Measurements from ENCODE around the gene TNFRSF4.

TNFRSF4 gene

GRCh38 chr1:1216770-1217620 is 3.0 kb upstream of the TNFRSF4 start:
- DNase-seq: peak; percentile 55 to 59

- no peak for DNase-seq
Observed at GRCh38 chr1:1215881-1216605, 2.1 kb upstream of the TNFRSF4 start.

GRCh38 chr1:1215080-1215676 is 1.2 kb upstream of the TNFRSF4 start:
- DNase-seq: peak; percentile 35 to 48

DNA sequence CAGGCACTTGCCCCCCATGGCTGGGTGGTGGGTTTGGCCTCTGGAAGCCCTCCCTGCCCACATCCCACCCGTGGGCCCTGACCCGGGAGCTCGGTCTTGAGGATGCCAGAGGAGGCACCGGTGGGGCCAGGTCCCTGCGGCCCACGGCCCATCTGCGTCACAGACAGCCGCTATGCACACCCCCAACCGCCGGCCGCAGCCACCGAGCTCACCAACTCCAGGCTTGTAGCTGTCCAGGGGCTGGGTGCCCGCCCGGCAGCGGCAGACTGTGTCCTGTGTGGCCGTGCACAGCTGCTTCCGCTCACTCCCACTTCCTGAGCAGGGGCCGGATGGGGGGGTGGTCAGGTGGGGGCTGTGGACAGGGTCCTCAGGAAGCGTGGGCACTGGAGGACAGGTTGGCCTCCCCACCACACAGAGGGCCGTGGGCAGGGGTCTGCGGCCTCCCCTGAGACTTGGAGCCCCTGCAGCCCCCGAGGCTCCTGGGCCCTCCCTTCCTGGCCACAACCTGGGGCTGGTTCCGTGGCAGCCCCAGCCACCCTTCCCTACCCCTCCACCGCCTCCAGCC is 1.1 kb downstream of the TNFRSF4 start:
- peak; percentile 52 to 67 for DNase-seq

DNA sequence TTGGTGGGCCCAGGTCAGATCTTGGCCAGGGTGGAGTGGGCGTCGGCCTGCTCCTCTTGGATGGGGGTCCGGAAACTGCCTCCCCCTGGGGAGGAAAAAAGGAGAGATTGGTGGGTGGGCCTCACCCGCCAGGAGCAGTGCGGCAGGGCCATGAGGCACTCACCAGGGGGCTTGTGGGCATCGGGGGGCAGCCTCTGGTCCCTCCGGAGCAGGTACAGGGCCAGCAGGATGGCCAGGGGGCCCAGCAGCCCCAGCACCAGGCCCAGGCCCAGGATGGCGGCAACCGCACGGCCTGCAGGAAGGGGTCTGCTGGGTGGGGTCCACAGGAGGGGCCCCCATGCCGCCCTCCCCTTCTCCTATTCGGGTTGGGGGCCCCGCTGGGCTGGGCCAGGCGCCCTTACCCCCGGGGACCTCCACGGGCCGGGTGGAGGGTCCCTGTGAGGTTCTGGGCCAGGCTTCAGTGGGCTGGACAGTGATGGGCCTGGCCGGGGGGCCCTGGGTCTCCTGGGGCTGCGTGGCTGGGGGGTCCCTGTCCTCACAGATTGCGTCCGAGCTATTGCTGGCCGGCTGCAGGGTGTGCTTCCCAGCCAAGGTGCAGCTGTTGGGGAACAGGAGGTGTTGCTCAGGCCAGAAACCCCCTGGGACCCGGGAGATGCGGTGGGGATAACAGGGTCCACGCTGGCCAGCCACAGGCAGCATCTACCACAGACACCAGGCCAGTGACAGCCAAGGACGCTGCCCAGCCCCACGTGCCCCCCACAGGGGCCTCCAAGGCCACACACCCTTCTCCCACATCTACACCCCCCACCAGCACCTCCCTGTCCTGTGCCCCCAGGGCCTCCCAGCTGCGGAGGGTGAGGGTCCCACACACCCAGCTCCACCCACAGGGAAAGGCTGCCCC is 2.2 kb downstream of the TNFRSF4 start:
- no peak for DNase-seq

- DNase-seq: no peak
Observed at GRCh38 chr1:1210726-1211540, 3.0 kb downstream of the TNFRSF4 start.

DNA sequence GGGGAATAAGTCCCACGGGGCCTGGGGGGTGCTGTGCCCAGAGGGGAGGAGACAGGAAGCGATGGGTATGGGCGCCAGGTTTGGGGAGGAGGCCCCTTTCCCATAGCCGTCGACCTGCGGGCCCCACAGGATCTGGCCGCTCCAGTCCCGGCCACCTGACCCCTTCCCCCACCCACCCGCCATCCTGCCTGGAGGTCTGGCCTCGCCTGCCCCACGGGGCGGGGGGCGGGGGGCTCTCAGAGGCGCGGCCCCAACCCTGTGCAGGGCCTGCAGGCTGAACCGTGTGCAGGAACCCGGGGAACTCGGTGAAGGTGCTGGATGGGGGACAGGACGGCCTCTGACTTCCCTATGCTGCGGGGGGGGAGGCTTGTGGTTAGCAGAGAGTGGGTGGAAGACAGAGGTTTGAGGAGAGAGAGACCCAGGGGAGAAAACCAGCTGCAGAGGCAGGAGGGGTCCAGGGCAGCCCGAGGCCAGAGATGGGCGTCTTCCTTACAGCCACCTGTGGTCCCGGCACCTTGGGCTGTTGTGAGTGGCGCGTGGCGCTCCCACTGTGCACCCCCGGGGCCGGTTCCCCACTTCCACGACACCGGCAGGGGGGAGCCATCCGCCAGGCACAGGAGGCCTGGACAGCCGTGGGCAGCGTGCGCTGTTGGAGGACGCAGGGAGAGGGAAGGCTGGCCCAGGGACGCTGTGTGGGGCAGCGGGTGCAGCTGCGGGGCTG is 5.1 kb downstream of the TNFRSF4 start:
- DNase-seq: peak; percentile 64 to 71

GRCh38 chr1:1207571-1207892 is 6.4 kb downstream of the TNFRSF4 start:
- DNase-seq: no peak

GRCh38 chr1:1206966-1207531 is 6.9 kb downstream of the TNFRSF4 start:
- no peak for DNase-seq

DNA sequence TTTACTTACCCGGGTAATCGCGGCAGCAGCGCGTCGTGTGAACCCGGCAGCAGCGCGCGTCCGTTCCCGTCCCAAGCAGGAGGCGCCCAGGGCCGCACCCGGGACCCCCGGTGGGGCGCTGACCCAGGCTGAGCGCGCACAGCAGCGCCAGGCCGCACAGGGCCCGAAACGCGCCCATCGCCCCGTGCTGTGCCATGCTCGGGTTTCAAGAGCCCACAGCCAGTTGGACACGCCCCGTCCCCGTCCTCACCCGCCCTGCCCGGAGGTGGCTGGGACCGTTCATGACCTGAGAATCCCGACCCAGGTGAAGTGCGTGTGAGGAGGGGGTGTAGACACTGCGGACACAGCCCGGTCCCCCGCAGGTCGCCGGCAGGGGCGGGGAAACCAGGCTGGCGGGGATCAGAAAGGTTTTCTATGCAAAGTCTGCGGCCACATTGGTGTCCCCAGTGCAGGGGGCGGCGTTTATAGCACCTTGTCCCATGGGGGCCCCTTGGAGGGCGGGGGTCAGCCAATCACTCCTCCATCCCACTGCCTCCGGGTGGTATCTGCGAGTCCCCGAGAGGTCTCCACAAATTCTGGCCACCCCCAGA is 7.5 kb downstream of the TNFRSF4 start, which contains the start of gene TNFRSF18:
TSS of gene TNFRSF18 (minus strand) at position 217 of the 590 bp plus-strand sequence. CDS start at position 196, 21 bp downstream.
- peak; percentile 60 to 73 for DNase-seq

DNA sequence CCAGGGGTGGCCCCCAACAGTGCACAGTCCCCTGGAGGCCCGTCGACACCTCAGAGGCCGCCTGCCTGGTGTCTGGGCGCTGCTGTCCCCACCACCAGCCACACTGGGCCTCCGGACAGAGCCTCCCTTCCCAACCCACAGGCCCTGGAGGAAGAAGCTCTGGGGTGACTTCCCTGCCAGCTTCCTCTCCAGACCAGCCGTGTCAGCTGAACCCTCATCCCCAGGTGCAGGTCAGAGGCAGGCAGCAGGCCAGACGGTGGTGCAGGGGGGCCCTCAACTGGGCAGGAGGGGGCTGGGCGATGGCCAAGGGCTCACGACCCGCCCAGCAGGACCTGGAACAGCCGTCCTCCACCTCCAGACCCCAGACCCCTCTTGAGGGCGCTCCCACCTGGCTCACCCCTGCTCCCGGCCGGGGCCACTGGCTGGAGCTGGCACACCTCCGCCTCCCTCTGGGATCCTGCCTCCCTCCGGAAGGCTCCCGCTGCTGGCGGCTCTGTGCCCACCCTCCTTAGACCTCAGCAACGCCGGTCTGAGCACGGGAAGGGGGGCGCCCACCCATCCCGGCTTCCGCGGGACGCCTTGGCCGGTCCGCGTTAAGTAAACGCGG is 8.1 kb downstream of the TNFRSF4 start:
- DNase-seq: no peak

GRCh38 chr1:1204998-1205768 is 8.8 kb downstream of the TNFRSF4 start:
- no peak for DNase-seq

DNA sequence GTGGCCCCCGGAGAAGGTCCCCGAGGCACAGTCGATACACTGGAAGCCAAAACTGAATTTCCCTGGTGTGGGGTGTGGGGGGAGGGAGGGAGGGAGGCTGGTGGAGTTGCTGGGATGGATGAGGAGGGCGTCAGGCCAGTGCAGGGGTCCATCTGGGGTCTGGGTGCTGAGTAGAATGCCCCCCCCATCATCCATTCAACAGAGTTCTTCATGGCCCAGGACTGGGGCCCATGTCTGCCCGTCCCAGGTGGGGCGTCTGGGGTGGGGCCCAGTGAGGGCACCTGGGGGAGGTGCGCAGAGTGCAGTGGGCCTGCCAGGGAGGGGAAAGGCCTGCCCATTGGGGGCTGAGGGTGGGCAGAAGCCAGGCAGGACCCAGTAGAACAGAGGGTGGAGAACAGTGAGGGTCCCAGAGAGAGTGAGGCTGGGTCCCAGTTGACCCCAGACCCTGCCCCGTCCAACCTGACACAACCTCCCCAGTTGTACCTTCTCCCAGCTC is 9.5 kb downstream of the TNFRSF4 start:
- DNase-seq: no peak

- DNase-seq: no peak
Observed at GRCh38 chr1:1203561-1204424, 10.2 kb downstream of the TNFRSF4 start.

GRCh38 chr1:1202831-1203560 is 11.0 kb downstream of the TNFRSF4 start:
- no peak for DNase-seq

All from stimulated activated CD4-positive, alpha-beta T cell treated with anti-CD3 and anti-CD28 coated beads, Interleukin-2, amount 100 ng/mL, for 24 hours (primary cell).